ENCODE results near the gene PDZRN3.

DNA sequence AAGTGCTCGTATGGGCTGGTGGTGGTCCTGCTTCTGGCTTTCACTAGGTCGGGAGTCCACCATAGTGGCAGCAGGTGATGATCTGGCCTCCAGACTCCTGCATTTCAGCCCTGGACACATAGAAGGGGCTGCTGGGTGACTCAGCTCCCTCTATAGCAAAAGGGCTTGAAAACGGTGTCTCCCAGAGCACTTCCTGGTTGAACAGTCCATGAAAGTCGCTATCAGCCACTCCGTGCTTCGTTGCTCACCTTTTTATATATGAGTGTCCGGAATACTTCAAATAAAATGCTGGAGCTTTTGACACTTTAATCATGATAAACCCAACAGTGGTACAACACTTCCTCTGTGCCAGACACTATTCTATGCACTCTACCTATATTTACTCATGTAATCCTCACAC lies 213.2 kb downstream of the PDZRN3 start:
- TF ChIP-seq CTCF (conservative IDR thresholded peaks at IDR 0.05) (no peak), ZFX (IDR thresholded peaks at IDR 0.05) (no peak)
